ENCODE results near the gene OR8B2.
"Not testable (repeated sequence)": the region's sequence is repeated elsewhere in the genome, so short reads cannot be mapped to it uniquely, and the experiment has no call there.

Gene OR8B2, protein sequence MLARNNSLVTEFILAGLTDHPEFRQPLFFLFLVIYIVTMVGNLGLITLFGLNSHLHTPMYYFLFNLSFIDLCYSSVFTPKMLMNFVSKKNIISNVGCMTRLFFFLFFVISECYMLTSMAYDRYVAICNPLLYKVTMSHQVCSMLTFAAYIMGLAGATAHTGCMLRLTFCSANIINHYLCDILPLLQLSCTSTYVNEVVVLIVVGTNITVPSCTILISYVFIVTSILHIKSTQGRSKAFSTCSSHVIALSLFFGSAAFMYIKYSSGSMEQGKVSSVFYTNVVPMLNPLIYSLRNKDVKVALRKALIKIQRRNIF

DNA sequence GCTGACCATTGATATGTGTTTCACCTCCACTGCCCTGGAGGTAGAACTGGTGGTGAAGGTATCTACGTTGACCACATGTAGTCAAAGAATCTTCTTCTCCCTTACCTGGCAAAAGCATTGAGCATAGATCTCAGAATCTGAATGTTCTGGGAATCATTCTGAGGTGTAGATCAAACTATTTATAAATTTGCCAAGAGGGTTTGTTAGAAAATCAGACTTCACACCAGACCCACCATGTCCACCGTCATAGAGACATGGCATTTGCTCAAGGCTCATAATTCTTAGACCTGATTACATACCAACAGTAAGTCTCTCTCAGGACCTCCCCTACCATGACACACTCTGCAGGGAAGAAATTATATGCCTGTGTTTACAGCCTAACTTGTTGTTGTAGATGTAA is at the start of gene OR8B2:
Gene OR8B2 (minus strand): TSS at position 101 of the 400 bp plus-strand sequence. CDS start 1,156 bp downstream, outside the sequence.
- H3K36me3 ChIP-seq (ENCODE audit: control insufficient read depth in 2 of 2, insufficient read depth in 2 of 2, low read length in 2 of 2), result no peaks in the 10 kb centered on the region

DNA sequence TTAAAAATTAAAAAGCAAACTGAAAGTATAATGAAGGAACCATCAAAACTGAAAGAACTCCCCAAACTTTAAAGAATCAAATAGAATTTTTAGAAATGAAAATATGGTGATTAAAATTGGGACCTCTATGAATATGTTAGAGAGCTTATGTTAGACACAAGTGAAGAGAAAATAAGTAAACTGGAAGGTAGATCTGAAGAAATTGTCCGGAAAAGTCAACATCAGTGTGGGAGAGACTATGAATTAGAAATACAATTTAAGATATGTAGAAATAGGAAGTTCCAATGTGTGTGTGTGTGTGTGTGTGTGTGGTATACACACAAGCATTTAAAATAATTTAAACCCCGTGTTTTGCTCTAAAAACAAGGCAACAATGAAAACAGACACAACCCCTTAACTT is 45.3 kb upstream of the OR8B2 start:
- Histone ChIP-seq H3K36me3 (ENCODE audit: control insufficient read depth in 2 of 2, insufficient read depth in 2 of 2, low read length in 2 of 2) (no peaks in the 10 kb centered on the region), H3K27ac (ENCODE audit: low read depth in 2 of 2, low read length in 2 of 2) (no peak overlapping the region), H3K4me3 (ENCODE audit: low read length in 2 of 2) (no peak overlapping the region), H3K27me3 (ENCODE audit: control insufficient read depth in 2 of 2, insufficient read depth in 2 of 2, low read length in 2 of 2) (peaks cover 0 to 3% of the 10 kb centered on the region in 2 donors), H3K9ac (ENCODE audit: low read depth in 1 of 2, low read length in 2 of 2) (no peak overlapping the region), H3K4me1 (ENCODE audit: control insufficient read depth in 2 of 2, insufficient read depth in 2 of 2, low read length in 2 of 2) (no peaks in the 10 kb centered on the region), H3K9me3 (ENCODE audit: control insufficient read depth in 2 of 2, low read length in 2 of 2) (no peaks in the 10 kb centered on the region)

More for the DNA sequence above, at the start of gene OR8B2:
- Histone ChIP-seq H3K27me3 (ENCODE audit: control insufficient read depth in 2 of 2, insufficient read depth in 2 of 2, low read length in 2 of 2) (no peaks in the 10 kb centered on the region), H3K9me3 (ENCODE audit: control insufficient read depth in 2 of 2, low read length in 2 of 2) (no peaks in the 10 kb centered on the region), H3K4me3 (ENCODE audit: low read length in 2 of 2) (no peak within 1 kb of the TSS), H3K27ac (ENCODE audit: low read depth in 2 of 2, low read length in 2 of 2) (no peak within 1 kb of the TSS), H3K4me1 (ENCODE audit: control insufficient read depth in 2 of 2, insufficient read depth in 2 of 2, low read length in 2 of 2) (no peaks in the 10 kb centered on the region), H3K9ac (ENCODE audit: low read depth in 1 of 2, low read length in 2 of 2) (no peak within 1 kb of the TSS)

DNA sequence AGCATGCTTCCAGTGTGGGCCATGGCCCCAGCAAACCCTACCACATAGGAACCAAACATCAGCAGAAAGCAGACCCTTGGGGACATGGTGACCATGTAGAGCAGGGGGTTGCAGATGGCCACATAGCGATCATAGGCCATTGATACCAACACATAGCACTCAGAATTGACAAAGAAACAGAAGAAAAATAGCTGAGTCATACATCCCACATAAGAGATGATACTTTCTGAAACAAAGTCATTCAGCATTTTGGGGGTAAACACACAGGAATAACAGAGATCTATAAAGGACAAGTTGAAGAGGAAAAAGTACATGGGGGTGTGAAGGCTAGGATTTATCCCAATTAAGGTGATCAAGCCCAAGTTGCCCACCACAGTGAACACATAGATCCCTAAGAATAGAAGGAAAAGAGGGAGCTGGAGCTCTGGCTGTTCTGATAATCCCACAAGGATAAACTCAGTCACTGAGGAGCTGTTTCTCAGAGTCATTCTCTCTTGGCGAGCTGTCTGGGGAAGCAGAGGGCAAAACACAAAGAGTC is 40.2 kb upstream of the OR8B2 start, which contains the start of gene OR8B4:
Gene OR8B4 (minus strand): TSS at position 488 of the 538 bp plus-strand sequence. CDS start 0 bp downstream, at position 488.
- Histone ChIP-seq H3K9ac (ENCODE audit: low read depth in 1 of 2, low read length in 2 of 2) (no peak within 1 kb of the TSS), H3K36me3 (ENCODE audit: control insufficient read depth in 2 of 2, insufficient read depth in 2 of 2, low read length in 2 of 2) (no peaks in the 10 kb centered on the region), H3K27me3 (ENCODE audit: control insufficient read depth in 2 of 2, insufficient read depth in 2 of 2, low read length in 2 of 2) (peaks cover 0 to 5% of the 10 kb centered on the region in 2 donors), H3K4me1 (ENCODE audit: control insufficient read depth in 2 of 2, insufficient read depth in 2 of 2, low read length in 2 of 2) (no peaks in the 10 kb centered on the region), H3K4me3 (ENCODE audit: low read length in 2 of 2) (no peak within 1 kb of the TSS), H3K9me3 (ENCODE audit: control insufficient read depth in 2 of 2, low read length in 2 of 2) (no peaks in the 10 kb centered on the region), H3K27ac (ENCODE audit: low read depth in 2 of 2, low read length in 2 of 2) (no peak within 1 kb of the TSS)

DNA sequence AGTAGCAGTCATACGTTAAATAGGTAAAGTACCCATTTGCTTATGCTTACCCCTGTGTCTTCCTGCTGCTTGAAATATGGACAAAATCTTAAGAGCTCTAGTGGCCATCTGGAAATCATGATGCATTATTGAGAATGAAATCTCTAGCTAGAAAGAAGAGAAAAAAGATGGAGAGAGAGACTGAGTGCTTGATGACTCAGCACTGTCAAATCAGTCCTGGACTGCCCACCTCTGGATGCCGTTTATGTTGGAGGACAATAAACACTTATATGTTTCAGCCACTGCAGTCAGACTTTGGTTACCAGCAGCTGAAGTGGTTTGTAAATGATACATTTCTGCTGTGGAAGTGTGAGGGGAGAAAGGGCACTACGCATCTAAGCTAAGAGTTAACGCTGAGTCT is 36.7 kb upstream of the OR8B2 start:
- Histone ChIP-seq H3K27me3 (ENCODE audit: control insufficient read depth in 2 of 2, insufficient read depth in 2 of 2, low read length in 2 of 2) (peaks cover 0 to 5% of the 10 kb centered on the region in 2 donors), H3K9ac (ENCODE audit: low read depth in 1 of 2, low read length in 2 of 2) (no peak overlapping the region), H3K36me3 (ENCODE audit: control insufficient read depth in 2 of 2, insufficient read depth in 2 of 2, low read length in 2 of 2) (no peaks in the 10 kb centered on the region), H3K4me1 (ENCODE audit: control insufficient read depth in 2 of 2, insufficient read depth in 2 of 2, low read length in 2 of 2) (no peaks in the 10 kb centered on the region), H3K27ac (ENCODE audit: low read depth in 2 of 2, low read length in 2 of 2) (no peak overlapping the region), H3K4me3 (ENCODE audit: low read length in 2 of 2) (no peak overlapping the region), H3K9me3 (ENCODE audit: control insufficient read depth in 2 of 2, low read length in 2 of 2) (no peaks in the 10 kb centered on the region)

DNA sequence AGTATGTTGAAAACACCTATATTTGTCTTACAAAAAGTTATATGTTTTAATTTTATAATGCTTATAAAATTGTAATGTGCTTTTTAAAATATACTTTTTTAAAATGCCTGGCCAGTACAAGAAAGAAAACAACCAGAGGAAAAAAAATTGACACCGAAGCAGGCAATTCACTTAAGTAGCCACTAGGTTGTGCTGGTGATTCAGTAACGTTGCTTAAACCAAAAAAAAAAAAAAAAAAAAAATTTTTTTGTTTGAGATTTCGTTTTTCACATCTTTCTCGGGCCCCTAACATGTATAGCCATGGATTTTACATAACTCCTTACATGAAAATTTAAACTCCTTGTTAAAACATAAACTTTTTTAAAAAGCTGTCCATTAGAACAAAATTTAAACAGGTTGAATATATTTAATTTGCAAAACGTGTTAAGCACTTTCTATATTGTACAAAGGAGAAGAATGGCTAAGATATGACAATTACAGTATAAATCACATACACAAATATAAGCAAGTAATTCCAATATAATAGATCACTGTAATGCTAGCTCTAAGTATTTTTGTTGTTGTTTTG is 31.1 kb upstream of the OR8B2 start:
- Histone ChIP-seq H3K4me1 (ENCODE audit: control insufficient read depth in 2 of 2, insufficient read depth in 2 of 2, low read length in 2 of 2) (no peaks in the 10 kb centered on the region), H3K9me3 (ENCODE audit: control insufficient read depth in 2 of 2, low read length in 2 of 2) (no peaks in the 10 kb centered on the region), H3K4me3 (ENCODE audit: low read length in 2 of 2) (no peak overlapping the region), H3K27me3 (ENCODE audit: control insufficient read depth in 2 of 2, insufficient read depth in 2 of 2, low read length in 2 of 2) (no peaks in the 10 kb centered on the region), H3K36me3 (ENCODE audit: control insufficient read depth in 2 of 2, insufficient read depth in 2 of 2, low read length in 2 of 2) (no peaks in the 10 kb centered on the region), H3K9ac (ENCODE audit: low read depth in 1 of 2, low read length in 2 of 2) (no peak overlapping the region), H3K27ac (ENCODE audit: low read depth in 2 of 2, low read length in 2 of 2) (no peak overlapping the region)

DNA sequence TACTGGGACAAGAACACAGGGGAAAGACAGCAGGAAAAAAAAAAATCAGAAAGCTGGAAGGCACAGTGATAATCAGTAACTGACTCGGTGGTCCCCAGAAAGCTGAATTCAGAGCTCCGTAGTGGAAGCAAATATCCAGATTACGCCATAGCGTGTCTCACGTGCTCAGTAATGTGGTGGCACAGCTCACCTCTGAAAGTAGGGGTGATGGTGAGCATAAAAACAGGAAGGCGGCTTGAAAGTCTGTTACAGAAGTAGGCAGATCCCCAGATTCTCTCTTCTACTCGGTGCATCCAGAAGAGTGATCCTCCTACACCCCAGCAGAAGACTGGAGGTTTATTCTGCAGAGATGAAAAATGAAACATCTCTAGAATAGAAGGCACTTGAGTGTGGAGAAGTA is 25.6 kb upstream of the OR8B2 start:
- Histone ChIP-seq H3K4me1 (ENCODE audit: control insufficient read depth in 2 of 2, insufficient read depth in 2 of 2, low read length in 2 of 2) (no peaks in the 10 kb centered on the region), H3K27me3 (ENCODE audit: control insufficient read depth in 2 of 2, insufficient read depth in 2 of 2, low read length in 2 of 2) (peaks cover 0 to 5% of the 10 kb centered on the region in 2 donors), H3K27ac (ENCODE audit: low read depth in 2 of 2, low read length in 2 of 2) (no peak overlapping the region), H3K9ac (ENCODE audit: low read depth in 1 of 2, low read length in 2 of 2) (no peak overlapping the region), H3K4me3 (ENCODE audit: low read length in 2 of 2) (no peak overlapping the region), H3K9me3 (ENCODE audit: control insufficient read depth in 2 of 2, low read length in 2 of 2) (no peaks in the 10 kb centered on the region), H3K36me3 (ENCODE audit: control insufficient read depth in 2 of 2, insufficient read depth in 2 of 2, low read length in 2 of 2) (no peaks in the 10 kb centered on the region)

DNA sequence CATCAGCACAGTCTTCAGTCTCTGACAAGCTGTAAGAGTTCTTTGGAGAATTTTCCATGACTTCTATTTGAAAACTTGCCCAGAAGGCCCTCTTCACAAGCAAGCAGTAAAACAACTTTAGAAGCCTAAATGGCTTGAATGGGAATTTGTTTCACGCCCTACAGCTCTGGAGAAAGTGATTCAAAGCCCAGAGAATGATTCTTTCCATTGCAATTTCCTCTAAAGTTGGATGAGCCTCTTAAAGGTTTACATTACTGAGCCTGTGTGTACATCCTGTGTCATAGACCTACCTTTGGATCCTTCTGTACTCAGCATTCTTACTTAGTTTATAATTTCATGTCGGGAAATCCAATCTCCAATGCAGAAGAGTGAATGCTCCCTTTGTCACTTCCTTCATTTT is 21.3 kb upstream of the OR8B2 start:
- no peak overlapping the region for H3K27ac ChIP-seq (ENCODE audit: low read depth in 2 of 2, low read length in 2 of 2)
- H3K9ac ChIP-seq (ENCODE audit: low read depth in 1 of 2, low read length in 2 of 2), result no peak overlapping the region
- no peaks in the 10 kb centered on the region for H3K36me3 ChIP-seq (ENCODE audit: control insufficient read depth in 2 of 2, insufficient read depth in 2 of 2, low read length in 2 of 2)
- no peaks in the 10 kb centered on the region for H3K4me1 ChIP-seq (ENCODE audit: control insufficient read depth in 2 of 2, insufficient read depth in 2 of 2, low read length in 2 of 2)
- H3K27me3 ChIP-seq (ENCODE audit: control insufficient read depth in 2 of 2, insufficient read depth in 2 of 2, low read length in 2 of 2), result peaks cover 0 to 6% of the 10 kb centered on the region in 2 donors
- H3K4me3 ChIP-seq (ENCODE audit: low read length in 2 of 2), result no peak overlapping the region
- no peaks in the 10 kb centered on the region for H3K9me3 ChIP-seq (ENCODE audit: control insufficient read depth in 2 of 2, low read length in 2 of 2)

DNA sequence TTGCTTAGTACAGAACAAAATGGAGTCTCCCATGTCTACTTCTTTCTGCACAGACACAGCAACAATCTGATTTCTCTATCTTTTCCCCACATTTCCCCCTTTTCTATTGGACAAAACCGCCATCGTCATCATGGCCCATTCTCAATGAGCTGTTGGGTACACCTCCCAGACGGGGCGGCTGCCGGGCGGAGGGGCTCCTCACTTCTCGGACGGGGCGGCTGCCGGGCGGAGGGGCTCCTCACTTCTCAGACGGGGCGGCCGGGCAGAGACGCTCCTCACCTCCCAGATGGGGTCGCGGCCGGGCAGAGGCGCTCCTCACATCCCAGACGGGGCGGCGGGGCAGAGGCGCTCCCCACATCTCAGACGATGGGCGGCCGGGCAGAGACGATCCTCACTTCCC is 18.9 kb upstream of the OR8B2 start:
- H3K4me1 ChIP-seq (ENCODE audit: control insufficient read depth in 2 of 2, insufficient read depth in 2 of 2, low read length in 2 of 2); H3K27me3 ChIP-seq (ENCODE audit: control insufficient read depth in 2 of 2, insufficient read depth in 2 of 2, low read length in 2 of 2); H3K36me3 ChIP-seq (ENCODE audit: control insufficient read depth in 2 of 2, insufficient read depth in 2 of 2, low read length in 2 of 2); H3K9me3 ChIP-seq (ENCODE audit: control insufficient read depth in 2 of 2, low read length in 2 of 2); H3K9ac ChIP-seq (ENCODE audit: low read depth in 1 of 2, low read length in 2 of 2); H3K27ac ChIP-seq (ENCODE audit: low read depth in 2 of 2, low read length in 2 of 2); H3K4me3 ChIP-seq (ENCODE audit: low read length in 2 of 2): not testable (repeated sequence)

DNA sequence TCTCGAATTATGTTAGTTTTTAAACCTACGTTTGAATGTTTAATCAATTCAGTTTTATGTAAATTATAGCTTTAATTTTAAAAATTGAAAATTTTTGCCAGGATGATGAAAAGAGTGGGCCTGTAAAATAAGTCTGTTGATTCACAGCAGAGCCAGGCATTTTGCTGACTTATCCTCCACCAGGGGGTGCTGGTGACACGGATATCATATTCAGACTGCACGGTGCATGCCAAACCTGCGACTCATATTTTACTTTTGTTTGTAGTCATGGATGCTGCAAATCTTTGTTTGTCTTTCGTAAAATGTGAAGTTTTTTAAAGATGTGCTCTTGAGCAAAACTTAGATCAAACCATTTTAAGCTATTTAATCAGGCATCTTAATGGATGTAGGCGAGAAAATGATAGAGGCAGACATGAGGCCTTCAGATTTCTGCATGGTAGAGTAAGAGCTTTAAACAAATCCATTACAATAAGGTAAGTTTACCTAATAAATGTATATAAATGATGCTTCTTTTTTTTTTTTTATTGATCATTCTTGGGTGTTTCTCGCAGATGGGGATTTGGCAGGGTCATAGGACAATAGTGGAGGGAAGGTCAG is 18.1 kb upstream of the OR8B2 start:
- Histone ChIP-seq H3K9ac (ENCODE audit: low read depth in 1 of 2, low read length in 2 of 2) (no peak overlapping the region), H3K9me3 (ENCODE audit: control insufficient read depth in 2 of 2, low read length in 2 of 2) (no peaks in the 10 kb centered on the region), H3K27me3 (ENCODE audit: control insufficient read depth in 2 of 2, insufficient read depth in 2 of 2, low read length in 2 of 2) (peaks cover 0 to 6% of the 10 kb centered on the region in 2 donors), H3K36me3 (ENCODE audit: control insufficient read depth in 2 of 2, insufficient read depth in 2 of 2, low read length in 2 of 2) (no peaks in the 10 kb centered on the region), H3K4me1 (ENCODE audit: control insufficient read depth in 2 of 2, insufficient read depth in 2 of 2, low read length in 2 of 2) (no peaks in the 10 kb centered on the region), H3K27ac (ENCODE audit: low read depth in 2 of 2, low read length in 2 of 2) (no peak overlapping the region), H3K4me3 (ENCODE audit: low read length in 2 of 2) (no peak overlapping the region)

DNA sequence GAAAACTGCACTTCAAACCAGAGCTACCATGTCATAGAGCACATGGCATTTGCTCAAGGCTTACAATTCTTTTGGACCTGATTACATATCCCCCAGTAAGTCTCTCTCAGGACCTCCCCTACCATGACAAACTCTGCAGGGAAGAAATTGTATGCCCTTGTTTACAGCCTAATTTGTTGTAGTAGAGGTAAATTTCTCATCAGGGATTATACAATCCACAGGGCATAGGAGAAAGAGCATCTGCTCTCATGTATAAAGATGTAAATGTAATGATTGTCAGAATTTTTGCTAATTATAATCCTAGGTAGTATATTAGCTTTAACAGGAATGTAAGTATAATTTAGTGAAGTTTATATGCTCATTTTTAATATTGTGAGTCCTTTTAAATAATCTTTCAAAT is 14.6 kb upstream of the OR8B2 start, which contains the start of gene OR8B3:
Gene OR8B3 (minus strand): TSS at position 101 of the 400 bp plus-strand sequence. CDS start 1,673 bp downstream, outside the sequence.
- H3K4me1 ChIP-seq (ENCODE audit: control insufficient read depth in 2 of 2, insufficient read depth in 2 of 2, low read length in 2 of 2), result no peaks in the 10 kb centered on the region
- H3K9ac ChIP-seq (ENCODE audit: low read depth in 1 of 2, low read length in 2 of 2), result no peak within 1 kb of the TSS
- H3K36me3 ChIP-seq (ENCODE audit: control insufficient read depth in 2 of 2, insufficient read depth in 2 of 2, low read length in 2 of 2), result no peaks in the 10 kb centered on the region
- no peak within 1 kb of the TSS for H3K27ac ChIP-seq (ENCODE audit: low read depth in 2 of 2, low read length in 2 of 2)
- H3K9me3 ChIP-seq (ENCODE audit: control insufficient read depth in 2 of 2, low read length in 2 of 2), result no peaks in the 10 kb centered on the region
- no peak within 1 kb of the TSS for H3K4me3 ChIP-seq (ENCODE audit: low read length in 2 of 2)
- no peaks in the 10 kb centered on the region for H3K27me3 ChIP-seq (ENCODE audit: control insufficient read depth in 2 of 2, insufficient read depth in 2 of 2, low read length in 2 of 2)

Data from mucosa of rectum (tissue), 2 donors.